BJ (cell line): ENCODE measurements around the gene LY6G6F. TPM values are rescaled to one million over a fixed set of nuclear protein-coding genes. Genes with fewer than 3 reads are reported as not detected.

Experiments used
- CTCF ChIA-PET: fragments of 350-600 bp; formaldehyde crosslinking; extraction: SDS; loops from one replicate; lab custom pipeline; 2021; ENCODE audit warnings: antibody characterized with exemption, inconsistent platforms; lab: Yijun Ruan, JAX
- POLR2A ChIA-PET: fragments of 300-600 bp; sonication (Branson Sonifier 250); formaldehyde crosslinking; extraction: SDS; loops from one replicate; lab custom pipeline; 2021; ENCODE audit warnings: antibody characterized with exemption; lab: Charles Lee
- DNase-seq: peaks from one replicate; pipeline ENCODE4 v3.0.0-alpha.2; 2011; ENCODE audit warnings: low read depth
- H3K27me3 ChIP-seq: 2 replicates; pipeline ENCODE4 v1.6.0; 2011; ENCODE audit warnings: low read length; ENCODE audit not compliant: control insufficient read depth, insufficient read depth
- H3K36me3 ChIP-seq: 2 replicates; pipeline ENCODE4 v1.5.1; 2011; ENCODE audit warnings: low read length; ENCODE audit not compliant: control insufficient read depth, insufficient read depth
- H3K4me3 ChIP-seq: 2 replicates; pipeline ENCODE4 v1.5.1; 2011; ENCODE audit warnings: low read depth, mild to moderate bottlenecking, control low read depth, low read length
- polyA plus RNA-seq: library from polyadenylated mRNA; depleted of rRNA; stranded (reverse); fragments of >200 nt; gene quantifications from 2 replicates; pipeline ENCODE4 v1.2.3, GENCODE V29; 2011
- TF ChIP-seq, protein P1 (sequence below): IDR thresholded peaks from 2 replicates; pipeline ENCODE4 v1.5.1; 2011; ENCODE audit warnings: low read depth, mild to moderate bottlenecking, control low read depth, inconsistent platforms, low read length, moderate library complexity; ENCODE audit not compliant: insufficient read depth

Gene LY6G6F
- polyA plus RNA-seq, 1 experiment = not detected

GRCh38 chr6:31715022-31715958 lies 8.6 kb downstream of the LY6G6F start, which contains the start of gene LY6G6D:
Gene LY6G6D (plus strand): TSS chr6:31715348. CDS start chr6:31715356, 8 bp downstream.
- ChIA-PET CTCF (interaction anchor here (0.6 to 2.8 kb wide), 5 partner anchors 9 to 215 kb away, joined by 3 to 11 read pairs (median 4); no protein-coding TSS in a partner anchor), POLR2A (no interaction called here)
- peaks cover 8% of the 10 kb centered on the region for H3K27me3 ChIP-seq
- no peak for DNase-seq
- no peak within 1 kb of the TSS for H3K4me3 ChIP-seq
- no peaks in the 10 kb centered on the region for H3K36me3 ChIP-seq
- TF ChIP-seq, protein P1, sequence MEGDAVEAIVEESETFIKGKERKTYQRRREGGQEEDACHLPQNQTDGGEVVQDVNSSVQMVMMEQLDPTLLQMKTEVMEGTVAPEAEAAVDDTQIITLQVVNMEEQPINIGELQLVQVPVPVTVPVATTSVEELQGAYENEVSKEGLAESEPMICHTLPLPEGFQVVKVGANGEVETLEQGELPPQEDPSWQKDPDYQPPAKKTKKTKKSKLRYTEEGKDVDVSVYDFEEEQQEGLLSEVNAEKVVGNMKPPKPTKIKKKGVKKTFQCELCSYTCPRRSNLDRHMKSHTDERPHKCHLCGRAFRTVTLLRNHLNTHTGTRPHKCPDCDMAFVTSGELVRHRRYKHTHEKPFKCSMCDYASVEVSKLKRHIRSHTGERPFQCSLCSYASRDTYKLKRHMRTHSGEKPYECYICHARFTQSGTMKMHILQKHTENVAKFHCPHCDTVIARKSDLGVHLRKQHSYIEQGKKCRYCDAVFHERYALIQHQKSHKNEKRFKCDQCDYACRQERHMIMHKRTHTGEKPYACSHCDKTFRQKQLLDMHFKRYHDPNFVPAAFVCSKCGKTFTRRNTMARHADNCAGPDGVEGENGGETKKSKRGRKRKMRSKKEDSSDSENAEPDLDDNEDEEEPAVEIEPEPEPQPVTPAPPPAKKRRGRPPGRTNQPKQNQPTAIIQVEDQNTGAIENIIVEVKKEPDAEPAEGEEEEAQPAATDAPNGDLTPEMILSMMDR = no peak

DNA sequence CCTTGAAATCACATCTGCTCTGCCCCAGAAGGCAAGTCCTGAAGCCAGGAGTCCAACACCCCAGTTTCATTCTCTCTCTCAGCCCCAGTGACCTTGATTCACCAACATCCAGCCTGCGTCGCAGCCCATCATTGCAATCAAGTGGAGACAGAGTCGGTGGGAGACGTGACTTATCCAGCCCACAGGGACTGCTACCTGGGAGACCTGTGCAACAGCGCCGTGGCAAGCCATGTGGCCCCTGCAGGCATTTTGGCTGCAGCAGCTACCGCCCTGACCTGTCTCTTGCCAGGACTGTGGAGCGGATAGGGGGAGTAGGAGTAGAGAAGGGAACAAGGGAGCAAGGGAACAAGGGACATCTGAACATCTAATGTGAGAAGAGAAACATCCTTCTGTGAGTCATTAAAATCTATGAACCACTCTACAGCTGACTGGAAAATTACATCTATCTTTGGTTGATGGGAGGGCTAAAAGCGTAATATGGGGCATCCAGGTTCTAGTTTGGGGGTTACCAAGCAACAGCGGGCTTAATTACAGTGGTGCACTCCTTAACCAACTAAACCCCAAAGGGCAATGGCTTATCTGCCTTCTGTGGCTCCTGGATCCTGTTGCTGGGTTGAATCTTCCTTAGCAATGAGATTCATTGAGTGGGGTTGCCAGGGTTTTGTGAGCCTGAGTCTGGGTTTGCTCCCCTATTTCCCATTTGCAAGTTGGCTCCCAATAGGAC lies 11.0 kb downstream of the LY6G6F start:
- CTCF ChIA-PET = no interaction called here
- POLR2A ChIA-PET = no interaction called here
- Histone ChIP-seq H3K36me3 (no peaks in the 10 kb centered on the region), H3K4me3 (no peak overlapping the region), H3K27me3 (peaks cover 8% of the 10 kb centered on the region)
- TF ChIP-seq, protein P1 = no peak
- DNase-seq = no peak

DNA sequence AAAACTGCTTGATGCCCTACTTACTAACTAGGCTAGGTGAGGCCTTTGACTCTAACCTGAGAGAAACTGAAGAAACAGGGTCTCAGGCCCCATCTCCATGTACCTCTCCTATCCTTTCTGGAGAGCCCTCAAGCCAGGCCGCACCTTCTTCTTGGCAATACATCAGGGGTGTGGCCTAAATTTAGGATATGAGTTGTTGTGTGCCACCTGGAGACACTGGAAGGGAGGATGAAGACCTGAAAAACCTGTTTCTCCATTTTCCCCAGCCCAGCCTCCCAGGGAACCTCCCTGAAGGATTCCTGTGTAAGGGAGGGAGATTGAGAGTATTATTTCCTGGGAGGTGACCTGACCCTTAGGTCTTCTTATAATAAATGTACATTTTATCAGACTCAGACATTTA lies 11.6 kb downstream of the LY6G6F start:
- Histone ChIP-seq H3K36me3 (no peaks in the 10 kb centered on the region), H3K27me3 (peaks cover 8% of the 10 kb centered on the region), H3K4me3 (no peak overlapping the region)
- no peak for DNase-seq
- CTCF ChIA-PET = no interaction called here
- POLR2A ChIA-PET = no interaction called here
- TF ChIP-seq, protein P1 = no peak

GRCh38 chr6:31719001-31719400 lies 12.3 kb downstream of the LY6G6F start:
- Histone ChIP-seq H3K27me3 (peaks cover 5% of the 10 kb centered on the region), H3K4me3 (no peak overlapping the region), H3K36me3 (no peaks in the 10 kb centered on the region)
- POLR2A ChIA-PET = no interaction called here
- CTCF ChIA-PET = no interaction called here
- DNase-seq = no peak
- TF ChIP-seq, protein P1 = no peak
